ENCODE data around the gene IL2RA. TPM values are rescaled to one million over a fixed set of nuclear protein-coding genes. Genes with fewer than 3 reads are reported as not detected.

IL2RA gene
- total and polyA plus RNA-seq, 4 experiments from 2014 or later = 15.1 to 29.9 (median 20.4) TPM

DNA sequence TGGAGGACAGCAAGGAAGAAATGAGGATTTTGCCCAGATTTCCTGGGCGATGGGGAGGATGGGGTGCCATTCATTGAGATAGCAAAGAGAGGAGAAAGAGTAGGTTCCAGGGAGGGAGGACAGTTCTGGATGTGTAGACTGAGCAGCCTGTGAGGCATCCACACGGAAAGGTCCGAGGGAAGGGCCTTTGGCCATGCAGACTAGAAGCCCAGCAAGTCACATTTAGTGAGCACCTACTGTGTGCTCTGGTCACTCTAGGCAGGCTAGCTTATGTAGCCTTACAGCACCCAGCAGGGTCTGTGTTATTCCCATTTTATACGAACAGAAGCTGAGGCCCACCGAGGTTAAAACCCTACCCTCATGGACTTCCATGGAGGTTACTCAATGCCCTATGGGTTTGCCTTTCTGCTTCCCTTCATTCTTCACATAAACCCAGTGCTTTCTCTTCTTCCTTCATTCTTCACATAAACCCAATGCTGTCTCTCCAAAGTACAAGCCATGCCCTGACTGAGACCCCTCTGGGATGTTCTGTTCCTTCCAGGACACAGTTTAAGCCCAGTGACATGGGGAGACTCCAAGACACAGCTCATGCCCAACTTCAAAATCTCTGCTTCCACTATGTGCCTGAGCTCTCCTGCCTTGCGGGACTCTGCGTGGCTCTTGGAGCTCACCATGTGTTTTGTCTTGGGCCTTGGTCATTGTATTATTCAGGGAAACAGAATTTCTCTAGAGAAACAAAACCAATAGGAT, 13.7 kb downstream of the IL2RA start:
- ChIA-PET CTCF (ENCODE audit: partially characterized antibody) (interaction anchor here (1.5 to 8.7 kb wide), 5 partner anchors 11 to 39 kb away, joined by 3 to 106 read pairs (median 54); no protein-coding TSS in a partner anchor), POLR2A (ENCODE audit: partially characterized antibody) (interaction anchor here (3.2 to 10.0 kb wide), 4 partner anchors 12 to 37 kb away, joined by 25 to 169 read pairs (median 65); no protein-coding TSS in a partner anchor)
- no peaks in the 10 kb centered on the region for H3K9me3 Mint-ChIP-seq
- H3K36me3 ChIP-seq (ENCODE audit: insufficient read depth, low read length) = no peaks in the 10 kb centered on the region
- H3K4me1 ChIP-seq (ENCODE audit: insufficient read depth, low read length) = peaks cover 90% of the 10 kb centered on the region
- H3K27ac Mint-ChIP-seq = peak overlapping the region; percentile 79 to 99 (median 88)
- peaks cover 8 to 25% of the 10 kb centered on the region in 2 donors for H3K36me3 Mint-ChIP-seq
- no peaks in the 10 kb centered on the region for H3K27me3 ChIP-seq (ENCODE audit: insufficient read depth, low read length)
- H3K27me3 Mint-ChIP-seq = no peaks in the 10 kb centered on the region
- DNase-seq = no peak
- intact Hi-C loops (cut with micrococcal nuclease) = no loop called here
- H3K9me3 ChIP-seq (ENCODE audit: control insufficient read depth in 1 of 2, low read length in 2 of 2) = no peaks in the 10 kb centered on the region
- H3K4me3 Mint-ChIP-seq = peak overlapping the region in 6 of 8 donors; percentile 33 to 97 (median 62)
- no peak overlapping the region for H3K4me3 ChIP-seq (ENCODE audit: low read length in 2 of 2)
- H3K27ac ChIP-seq (ENCODE audit: low read depth, low read length) = no peak overlapping the region
- peaks cover 66 to 97% (median 88%) of the 10 kb centered on the region in 4 donors for H3K4me1 Mint-ChIP-seq

DNA sequence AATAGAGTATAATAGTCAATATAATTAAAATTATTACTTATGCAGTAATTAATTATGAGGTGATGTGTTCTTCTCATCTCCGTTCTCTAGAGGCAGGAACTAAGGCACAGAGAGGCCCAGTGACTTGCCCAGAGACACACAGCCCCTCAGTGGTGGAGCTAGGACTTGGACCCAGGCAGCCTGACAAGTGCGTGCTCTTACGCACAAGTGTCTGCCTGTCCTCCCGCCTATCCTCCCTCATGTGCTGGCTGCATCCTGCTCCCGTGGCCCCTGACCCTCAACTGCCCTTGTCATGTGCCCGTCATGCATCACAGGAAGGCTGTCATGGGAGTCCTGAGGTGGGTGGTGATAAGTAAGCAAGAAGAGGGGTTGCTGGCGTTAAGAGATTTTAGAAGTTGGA, 14.3 kb downstream of the IL2RA start:
- H3K4me3 Mint-ChIP-seq = peak overlapping the region in 4 of 8 donors; percentile 24 to 65 (median 48)
- CTCF ChIA-PET (ENCODE audit: partially characterized antibody) = interaction anchor here (6.5 to 8.7 kb wide), 3 partner anchors 10 to 39 kb away, joined by 54 to 106 read pairs (median 84); no protein-coding TSS in a partner anchor
- no peak overlapping the region for H3K27ac ChIP-seq (ENCODE audit: low read depth, low read length)

DNA sequence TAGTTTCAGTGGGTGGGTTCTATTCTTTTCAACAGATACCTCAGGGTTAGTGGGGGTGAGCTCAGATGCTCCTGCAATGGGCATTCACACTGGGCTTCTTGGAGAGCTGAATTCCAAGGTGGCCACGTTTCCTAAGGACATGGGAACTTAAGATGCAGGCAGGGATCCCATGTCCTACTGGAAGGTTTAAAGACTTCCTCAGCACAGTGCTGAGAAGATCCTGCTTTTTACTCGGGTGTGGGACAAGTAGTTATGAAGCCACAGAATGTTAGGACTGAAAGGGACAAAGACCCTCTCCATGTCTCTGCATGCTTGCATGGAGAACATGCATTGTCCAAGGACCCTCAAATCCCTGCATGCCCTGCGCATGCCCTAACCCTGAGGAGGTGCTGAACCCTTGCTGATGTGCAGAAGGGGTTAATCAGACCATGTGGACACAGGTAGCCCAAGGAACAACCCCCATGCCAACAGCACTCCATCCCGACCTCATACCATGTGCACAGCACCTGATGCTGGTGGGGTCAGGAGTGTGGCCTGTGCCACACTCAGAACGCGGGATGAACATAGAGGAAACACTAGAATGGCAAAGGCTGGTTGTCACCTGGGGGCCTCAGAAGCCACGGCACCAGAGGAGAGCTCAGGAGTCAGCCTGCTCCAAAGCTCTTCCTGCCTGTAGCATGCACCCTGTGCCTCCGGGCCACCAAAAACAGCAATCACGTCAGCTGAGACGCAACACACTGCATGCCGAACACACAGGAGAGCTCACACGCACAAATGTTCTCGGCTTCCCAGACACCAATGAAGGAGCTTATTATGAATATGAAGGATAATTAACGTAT, 15.2 kb downstream of the IL2RA start:
- Histone ChIP-seq H3K4me1 (ENCODE audit: insufficient read depth, low read length) (peaks cover 85% of the 10 kb centered on the region), H3K9me3 (ENCODE audit: control insufficient read depth in 1 of 2, low read length in 2 of 2) (no peaks in the 10 kb centered on the region), H3K36me3 (ENCODE audit: insufficient read depth, low read length) (no peaks in the 10 kb centered on the region), H3K4me3 (ENCODE audit: low read length in 2 of 2) (no peak overlapping the region), H3K27me3 (ENCODE audit: insufficient read depth, low read length) (no peaks in the 10 kb centered on the region), H3K27ac (ENCODE audit: low read depth, low read length) (no peak overlapping the region)
- peak overlapping the region; percentile 35 to 84 (median 77) for H3K27ac Mint-ChIP-seq
- peaks cover 8 to 26% of the 10 kb centered on the region in 2 donors for H3K36me3 Mint-ChIP-seq
- H3K4me1 Mint-ChIP-seq = peaks cover 53 to 97% (median 77%) of the 10 kb centered on the region in 4 donors
- POLR2A ChIA-PET (ENCODE audit: partially characterized antibody) = interaction anchor here (0.9 to 10.0 kb wide), 5 partner anchors 10 to 39 kb away, joined by 3 to 169 read pairs (median 6); no protein-coding TSS in a partner anchor
- DNase-seq = no peak
- H3K27me3 Mint-ChIP-seq = no peaks in the 10 kb centered on the region
- intact Hi-C loops (cut with micrococcal nuclease) = no loop called here
- CTCF ChIA-PET (ENCODE audit: partially characterized antibody) = interaction anchor here (6.5 to 8.7 kb wide), 2 partner anchors 33 to 40 kb away, joined by 84 to 106 read pairs; no protein-coding TSS in a partner anchor
- peak overlapping the region in 6 of 8 donors; percentile 55 to 84 (median 78) for H3K4me3 Mint-ChIP-seq
- no peaks in the 10 kb centered on the region for H3K9me3 Mint-ChIP-seq

More for the DNA sequence above, 14.3 kb downstream of the IL2RA start:
- Mint-ChIP-seq H3K9me3 (no peaks in the 10 kb centered on the region), H3K27ac (peak overlapping the region; percentile 49 to 99 (median 83)), H3K36me3 (peaks cover 8 to 28% of the 10 kb centered on the region in 2 donors), H3K4me1 (peaks cover 61 to 97% (median 85%) of the 10 kb centered on the region in 4 donors), H3K27me3 (no peaks in the 10 kb centered on the region)
- Histone ChIP-seq H3K27me3 (ENCODE audit: insufficient read depth, low read length) (no peaks in the 10 kb centered on the region), H3K4me1 (ENCODE audit: insufficient read depth, low read length) (peaks cover 90% of the 10 kb centered on the region), H3K36me3 (ENCODE audit: insufficient read depth, low read length) (no peaks in the 10 kb centered on the region), H3K4me3 (ENCODE audit: low read length in 2 of 2) (no peak overlapping the region), H3K9me3 (ENCODE audit: control insufficient read depth in 1 of 2, low read length in 2 of 2) (no peaks in the 10 kb centered on the region)
- intact Hi-C loops (cut with micrococcal nuclease) = no loop called here
- DNase-seq = no peak
- POLR2A ChIA-PET (ENCODE audit: partially characterized antibody) = interaction anchor here (0.9 to 10.0 kb wide), 3 partner anchors 11 to 38 kb away, joined by 3 to 169 read pairs (median 5); no protein-coding TSS in a partner anchor

DNA sequence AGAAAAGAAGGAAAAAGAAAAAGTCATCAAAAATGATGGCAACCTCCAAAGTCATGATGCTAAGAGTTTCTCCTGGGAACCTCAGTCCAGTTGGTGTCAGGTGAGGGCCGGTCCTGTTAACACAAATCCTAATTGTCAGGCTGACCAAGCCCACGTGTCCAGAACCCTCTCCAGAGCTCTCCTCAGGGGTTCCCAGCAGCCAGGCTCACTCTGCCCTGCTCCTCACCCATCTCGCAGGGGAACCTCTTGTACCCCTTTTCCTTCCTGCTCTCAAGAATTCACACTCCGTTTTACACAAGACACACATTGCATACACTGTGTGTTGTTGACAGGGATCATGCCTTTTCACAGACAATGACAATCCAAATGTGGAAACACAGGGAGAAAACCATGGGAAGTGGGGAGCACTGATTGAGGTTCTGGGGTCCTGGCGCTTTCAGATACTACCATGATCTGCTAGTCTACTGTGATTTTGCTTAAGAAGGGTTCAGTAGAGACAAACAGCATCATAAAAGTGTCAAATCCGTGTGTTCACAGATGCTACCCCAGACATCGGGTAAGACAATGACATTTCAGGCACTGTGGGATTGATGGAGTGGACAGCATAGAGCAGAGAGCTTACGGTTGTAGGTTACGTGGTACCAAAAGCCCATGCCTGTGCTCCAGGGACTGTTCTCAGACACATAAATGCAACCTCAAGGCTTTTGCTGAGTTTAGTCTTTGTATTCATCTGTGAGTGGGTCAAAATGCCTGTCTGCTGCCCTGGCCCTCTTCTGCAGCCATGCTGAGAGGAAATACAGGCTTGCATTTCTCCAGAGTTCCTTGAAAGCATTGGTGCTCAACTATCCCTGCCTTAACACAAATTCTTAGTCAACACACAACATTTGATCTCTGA, 16.0 kb downstream of the IL2RA start:
- Mint-ChIP-seq H3K4me3 (peak overlapping the region; percentile 45 to 84 (median 76)), H3K9me3 (no peaks in the 10 kb centered on the region), H3K27ac (peak overlapping the region; percentile 73 to 87 (median 79)), H3K27me3 (no peaks in the 10 kb centered on the region), H3K4me1 (peaks cover 54 to 94% (median 71%) of the 10 kb centered on the region in 4 donors), H3K36me3 (peaks cover 8 to 26% of the 10 kb centered on the region in 2 donors)
- no peaks in the 10 kb centered on the region for H3K9me3 ChIP-seq (ENCODE audit: control insufficient read depth in 1 of 2, low read length in 2 of 2)
- H3K4me3 ChIP-seq (ENCODE audit: low read length in 2 of 2) = peak overlapping the region; percentile 23 to 32
- H3K27me3 ChIP-seq (ENCODE audit: insufficient read depth, low read length) = no peaks in the 10 kb centered on the region
- intact Hi-C loops (cut with micrococcal nuclease) = no loop called here
- no peak for DNase-seq
- ChIA-PET CTCF (ENCODE audit: partially characterized antibody) (interaction anchor here (1.0 to 8.7 kb wide), 7 partner anchors 16 to 41 kb away, joined by 3 to 106 read pairs (median 4); partner anchors contain the start of gene IL2RA), POLR2A (ENCODE audit: partially characterized antibody) (interaction anchor here (0.6 to 10.0 kb wide), 7 partner anchors 8 to 486 kb away, joined by 3 to 169 read pairs (median 5); partner anchors contain the start of gene IL15RA)
- peaks cover 88% of the 10 kb centered on the region for H3K4me1 ChIP-seq (ENCODE audit: insufficient read depth, low read length)
- no peaks in the 10 kb centered on the region for H3K36me3 ChIP-seq (ENCODE audit: insufficient read depth, low read length)
- peak overlapping the region; percentile 21 for H3K27ac ChIP-seq (ENCODE audit: low read depth, low read length)

DNA sequence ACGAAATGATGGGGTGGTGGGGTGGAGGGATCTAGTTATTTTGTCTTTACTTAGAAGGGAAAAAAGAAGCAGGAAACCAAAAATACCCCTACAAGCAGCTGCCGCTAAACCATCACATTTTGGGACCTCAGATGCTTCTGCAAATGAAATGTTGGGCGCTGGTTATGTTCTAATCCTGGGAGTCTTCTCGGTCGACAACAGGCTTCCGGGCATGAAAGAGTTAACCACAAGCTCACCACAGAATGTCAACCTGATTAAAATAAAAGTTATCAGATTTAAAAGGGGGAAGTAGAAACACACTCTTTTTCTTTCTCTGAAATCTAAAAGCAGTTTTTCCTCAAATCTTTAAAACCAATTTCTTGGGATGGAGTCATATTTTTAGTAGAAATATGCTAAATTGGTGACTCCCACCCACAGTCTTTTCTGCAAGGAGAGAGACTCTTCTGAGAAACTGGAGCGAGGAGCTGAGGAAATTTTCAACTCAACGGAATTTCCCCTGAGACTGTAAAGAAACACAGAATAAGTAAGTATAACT, 16.8 kb downstream of the IL2RA start:
- Histone ChIP-seq H3K4me1 (ENCODE audit: insufficient read depth, low read length) (peaks cover 88% of the 10 kb centered on the region), H3K9me3 (ENCODE audit: control insufficient read depth in 1 of 2, low read length in 2 of 2) (no peaks in the 10 kb centered on the region), H3K27ac (ENCODE audit: low read depth, low read length) (peak overlapping the region; percentile 21), H3K4me3 (ENCODE audit: low read length in 2 of 2) (peak overlapping the region; percentile 23 to 32), H3K27me3 (ENCODE audit: insufficient read depth, low read length) (no peaks in the 10 kb centered on the region), H3K36me3 (ENCODE audit: insufficient read depth, low read length) (no peaks in the 10 kb centered on the region)
- H3K4me3 Mint-ChIP-seq = peak overlapping the region; percentile 45 to 84 (median 76)
- intact Hi-C loops (cut with micrococcal nuclease) = no loop called here
- H3K4me1 Mint-ChIP-seq = peaks cover 50 to 90% (median 67%) of the 10 kb centered on the region in 4 donors
- DNase-seq = peak in 1 of 5 donors; percentile 33
- ChIA-PET CTCF (ENCODE audit: partially characterized antibody) (interaction anchor here (1.0 to 1.2 kb wide), 5 partner anchors 17 to 41 kb away, joined by 3 to 9 read pairs (median 4); partner anchors contain the start of gene IL2RA), POLR2A (ENCODE audit: partially characterized antibody) (interaction anchor here (0.6 to 10.0 kb wide), 6 partner anchors 8 to 487 kb away, joined by 3 to 169 read pairs (median 6); partner anchors contain the start of gene IL15RA)
- H3K9me3 Mint-ChIP-seq = no peaks in the 10 kb centered on the region
- H3K27me3 Mint-ChIP-seq = no peaks in the 10 kb centered on the region
- H3K36me3 Mint-ChIP-seq = peaks cover 8 to 20% of the 10 kb centered on the region in 2 donors
- H3K27ac Mint-ChIP-seq = peak overlapping the region; percentile 73 to 87 (median 83)

Measured in CD4-positive, alpha-beta memory T cell (primary cell).